ENCODE results near the gene PDCD1LG2.

GRCh38 chr9:5566054-5566618 lies 55.8 kb downstream of the PDCD1LG2 start:
- TF ChIP-seq CTCF (IDR thresholded peaks at IDR 0.05) (no peak), EP300 (IDR thresholded peaks at IDR 0.05) (no peak)

Data from ovary (tissue), 3 donors.